Body of pancreas (tissue), 4 donors: ENCODE data around the gene TCF7L1.

Experiments
- CTCF ChIP-seq, 7 experiments: fragments of 450-650 bp in 4 of 7; fragments of 200-600 bp in 3 of 7; sonication (generic) in 3 of 7; IDR thresholded peaks; one replicate each; pipeline ENCODE4 v1.5.1; 2016 to 2019; ENCODE audit warnings: antibody characterized with exemption in 7 of 7
- POLR2A ChIP-seq, 3 donors: fragments of 450-650 bp; IDR thresholded peaks; one replicate each; pipeline ENCODE4 v1.6.1; 2016; ENCODE audit warnings: antibody characterized with exemption in 3 of 3, mild to moderate bottlenecking in 2 of 3

GRCh38 chr2:85355073-85355410 is 221.8 kb downstream of the TCF7L1 start:
- TF ChIP-seq CTCF (IDR thresholded peaks at IDR 0.05) (no peak), POLR2A (IDR thresholded peaks at IDR 0.05) (no peak)
